Ishikawa (cell line): ENCODE results near the gene PHGDH.

Experiments used
- EGR1 ChIP-seq: IDR thresholded peaks from 2 replicates; pipeline ENCODE4 v1.6.1; 2012
- FOXM1 ChIP-seq: IDR thresholded peaks from 2 replicates; pipeline ENCODE4 v1.6.1; 2012; ENCODE audit warnings: low read depth, borderline replicate concordance
- RAD21 ChIP-seq: IDR thresholded peaks from 2 replicates; pipeline ENCODE4 v1.6.1; 2012; ENCODE audit warnings: low read depth
- YY1 ChIP-seq: IDR thresholded peaks from 2 replicates; pipeline ENCODE4 v1.6.1; 2012; ENCODE audit warnings: low read depth
- TF ChIP-seq, protein P1 (sequence below): IDR thresholded peaks from 2 replicates; pipeline ENCODE4 v1.6.1; 2012; ENCODE audit warnings: low read depth, mild to moderate bottlenecking

DNA sequence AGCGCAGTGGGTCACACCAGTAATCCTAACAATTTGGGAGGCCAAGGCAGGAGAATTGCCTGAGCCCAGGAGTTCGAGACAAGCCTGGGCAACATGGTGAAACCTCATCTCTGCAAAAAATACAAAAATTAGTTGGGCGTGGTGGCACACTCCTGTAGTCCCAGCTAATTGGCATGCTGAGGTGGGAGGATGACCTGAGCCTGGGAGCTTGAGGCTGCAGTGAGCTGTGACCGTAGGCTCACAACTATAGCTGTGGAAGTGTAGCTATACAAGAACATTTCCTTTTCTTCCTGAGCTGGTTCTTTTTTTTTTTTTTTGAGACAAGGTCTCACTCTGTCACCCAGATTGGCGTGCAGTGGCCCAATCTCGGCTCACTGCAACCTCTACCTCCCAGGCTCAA is 44.6 kb upstream of the PHGDH start:
- TF ChIP-seq YY1, result no peak
- no peak for TF ChIP-seq EGR1
- TF ChIP-seq RAD21, result no peak
- no peak for TF ChIP-seq FOXM1
- TF ChIP-seq, protein P1, sequence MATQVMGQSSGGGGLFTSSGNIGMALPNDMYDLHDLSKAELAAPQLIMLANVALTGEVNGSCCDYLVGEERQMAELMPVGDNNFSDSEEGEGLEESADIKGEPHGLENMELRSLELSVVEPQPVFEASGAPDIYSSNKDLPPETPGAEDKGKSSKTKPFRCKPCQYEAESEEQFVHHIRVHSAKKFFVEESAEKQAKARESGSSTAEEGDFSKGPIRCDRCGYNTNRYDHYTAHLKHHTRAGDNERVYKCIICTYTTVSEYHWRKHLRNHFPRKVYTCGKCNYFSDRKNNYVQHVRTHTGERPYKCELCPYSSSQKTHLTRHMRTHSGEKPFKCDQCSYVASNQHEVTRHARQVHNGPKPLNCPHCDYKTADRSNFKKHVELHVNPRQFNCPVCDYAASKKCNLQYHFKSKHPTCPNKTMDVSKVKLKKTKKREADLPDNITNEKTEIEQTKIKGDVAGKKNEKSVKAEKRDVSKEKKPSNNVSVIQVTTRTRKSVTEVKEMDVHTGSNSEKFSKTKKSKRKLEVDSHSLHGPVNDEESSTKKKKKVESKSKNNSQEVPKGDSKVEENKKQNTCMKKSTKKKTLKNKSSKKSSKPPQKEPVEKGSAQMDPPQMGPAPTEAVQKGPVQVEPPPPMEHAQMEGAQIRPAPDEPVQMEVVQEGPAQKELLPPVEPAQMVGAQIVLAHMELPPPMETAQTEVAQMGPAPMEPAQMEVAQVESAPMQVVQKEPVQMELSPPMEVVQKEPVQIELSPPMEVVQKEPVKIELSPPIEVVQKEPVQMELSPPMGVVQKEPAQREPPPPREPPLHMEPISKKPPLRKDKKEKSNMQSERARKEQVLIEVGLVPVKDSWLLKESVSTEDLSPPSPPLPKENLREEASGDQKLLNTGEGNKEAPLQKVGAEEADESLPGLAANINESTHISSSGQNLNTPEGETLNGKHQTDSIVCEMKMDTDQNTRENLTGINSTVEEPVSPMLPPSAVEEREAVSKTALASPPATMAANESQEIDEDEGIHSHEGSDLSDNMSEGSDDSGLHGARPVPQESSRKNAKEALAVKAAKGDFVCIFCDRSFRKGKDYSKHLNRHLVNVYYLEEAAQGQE, result no peak
